Choroid plexus epithelial cell (primary cell): Measurements from ENCODE around the gene TPI1.

Source experiments
- DNase-seq: peaks from one replicate; pipeline ENCODE4 v3.0.0-alpha.2; 2010; ENCODE audit warnings: low read depth
- H3K4me3 ChIP-seq: 2 replicates; pipeline ENCODE4 v1.5.1; 2011; ENCODE audit warnings: low read depth, mild to moderate bottlenecking, control low read depth, low read length, moderate library complexity
- TF ChIP-seq, protein P1 (sequence below): conservative IDR thresholded peaks from 2 replicates; pipeline ENCODE4 v1.5.1; 2011; ENCODE audit warnings: low read depth, mild to moderate bottlenecking, control low read depth, inconsistent platforms, low read length, moderate library complexity

TPI1 gene

DNA sequence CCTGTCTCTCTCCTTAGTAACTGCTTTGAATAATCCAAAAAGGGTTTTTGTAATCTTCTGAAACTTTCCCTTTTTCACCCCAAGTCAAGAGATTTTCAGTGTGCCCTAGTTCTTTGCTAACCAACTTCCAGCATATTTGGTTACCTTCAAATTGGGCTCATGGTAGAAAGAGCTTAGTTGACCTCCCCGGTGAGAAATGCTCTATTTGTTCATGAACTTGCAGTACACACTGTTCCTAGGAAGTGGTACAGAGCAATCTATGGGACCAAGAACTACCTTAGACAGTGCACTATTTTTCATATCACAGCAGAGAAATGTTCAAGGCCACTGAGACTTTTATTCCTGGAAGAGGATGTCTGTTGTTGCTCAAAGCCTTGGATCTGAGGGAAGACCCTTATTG lies 13.7 kb upstream of the TPI1 start:
- no peak for DNase-seq
- H3K4me3 ChIP-seq: no peak overlapping the region
- TF ChIP-seq, protein P1, sequence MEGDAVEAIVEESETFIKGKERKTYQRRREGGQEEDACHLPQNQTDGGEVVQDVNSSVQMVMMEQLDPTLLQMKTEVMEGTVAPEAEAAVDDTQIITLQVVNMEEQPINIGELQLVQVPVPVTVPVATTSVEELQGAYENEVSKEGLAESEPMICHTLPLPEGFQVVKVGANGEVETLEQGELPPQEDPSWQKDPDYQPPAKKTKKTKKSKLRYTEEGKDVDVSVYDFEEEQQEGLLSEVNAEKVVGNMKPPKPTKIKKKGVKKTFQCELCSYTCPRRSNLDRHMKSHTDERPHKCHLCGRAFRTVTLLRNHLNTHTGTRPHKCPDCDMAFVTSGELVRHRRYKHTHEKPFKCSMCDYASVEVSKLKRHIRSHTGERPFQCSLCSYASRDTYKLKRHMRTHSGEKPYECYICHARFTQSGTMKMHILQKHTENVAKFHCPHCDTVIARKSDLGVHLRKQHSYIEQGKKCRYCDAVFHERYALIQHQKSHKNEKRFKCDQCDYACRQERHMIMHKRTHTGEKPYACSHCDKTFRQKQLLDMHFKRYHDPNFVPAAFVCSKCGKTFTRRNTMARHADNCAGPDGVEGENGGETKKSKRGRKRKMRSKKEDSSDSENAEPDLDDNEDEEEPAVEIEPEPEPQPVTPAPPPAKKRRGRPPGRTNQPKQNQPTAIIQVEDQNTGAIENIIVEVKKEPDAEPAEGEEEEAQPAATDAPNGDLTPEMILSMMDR: no peak

DNA sequence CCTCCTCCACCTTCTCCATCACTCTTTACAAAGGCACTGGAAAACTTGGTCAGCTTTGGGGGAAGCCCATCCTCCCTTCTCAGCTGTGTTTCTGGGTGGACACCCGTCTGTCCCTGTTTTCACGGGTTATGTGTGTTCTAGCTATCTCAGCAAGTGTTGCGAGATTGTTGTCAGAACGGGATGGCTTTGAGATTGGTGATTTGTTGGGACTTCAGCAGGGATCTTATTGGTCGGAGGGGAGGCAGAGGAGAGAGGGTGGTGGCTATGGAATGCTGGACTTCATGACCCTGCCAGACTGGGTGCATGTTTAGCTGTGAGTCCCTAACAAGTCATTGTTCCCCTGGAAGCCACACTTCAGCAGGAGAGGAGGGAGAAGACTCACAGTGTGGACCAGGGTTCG lies 13.3 kb upstream of the TPI1 start:
- H3K4me3 ChIP-seq: no peak overlapping the region
- TF ChIP-seq, protein P1: no peak
- DNase-seq: peak; percentile 12

- no peak for DNase-seq
- H3K4me3 ChIP-seq: no peak overlapping the region
- TF ChIP-seq, protein P1: no peak
These were observed 12.0 kb upstream of the TPI1 start for GRCh38 chr12:6855322-6855721.

DNA sequence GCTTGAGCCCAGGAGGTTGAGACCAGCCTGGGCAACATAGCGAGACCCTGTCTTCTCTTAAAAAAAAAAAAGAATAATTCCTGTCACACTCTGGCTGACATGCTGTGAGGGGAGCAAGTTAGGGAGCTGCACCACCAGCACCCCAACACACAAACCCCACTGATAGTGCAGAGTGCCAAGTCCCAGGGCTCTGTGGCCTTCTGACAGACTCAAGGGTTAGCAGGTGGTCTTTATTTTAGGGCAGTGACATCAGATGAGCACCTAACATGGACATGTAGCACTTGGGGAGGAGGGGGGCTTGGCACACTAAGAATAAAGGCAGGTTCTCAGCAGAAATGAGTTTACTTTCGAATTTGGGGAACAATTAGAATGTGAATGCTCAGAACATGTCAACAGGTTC lies 8.5 kb upstream of the TPI1 start:
- TF ChIP-seq, protein P1: no peak
- H3K4me3 ChIP-seq: no peak overlapping the region
- no peak for DNase-seq

DNA sequence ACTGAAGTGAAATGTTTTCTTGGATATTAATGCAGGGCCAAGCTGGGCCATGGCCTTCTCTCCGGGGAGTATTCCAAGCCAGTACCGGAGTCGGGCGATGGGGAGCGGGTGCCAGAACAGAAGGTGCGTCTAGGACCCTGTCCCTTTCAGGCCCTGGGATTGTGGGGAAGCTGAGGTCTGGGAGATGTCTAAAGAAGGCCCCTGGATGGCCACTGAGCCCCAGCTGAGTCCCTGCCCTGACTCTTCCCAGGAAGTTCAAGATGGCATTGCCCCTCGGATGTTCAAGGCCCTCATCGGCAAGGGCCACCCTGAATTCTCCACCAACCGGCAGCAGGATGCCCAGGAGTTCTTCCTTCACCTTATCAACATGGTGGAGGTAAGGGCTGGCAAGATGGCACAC lies 7.2 kb upstream of the TPI1 start:
- H3K4me3 ChIP-seq: no peak overlapping the region
- no peak for DNase-seq
- TF ChIP-seq, protein P1: no peak

DNA sequence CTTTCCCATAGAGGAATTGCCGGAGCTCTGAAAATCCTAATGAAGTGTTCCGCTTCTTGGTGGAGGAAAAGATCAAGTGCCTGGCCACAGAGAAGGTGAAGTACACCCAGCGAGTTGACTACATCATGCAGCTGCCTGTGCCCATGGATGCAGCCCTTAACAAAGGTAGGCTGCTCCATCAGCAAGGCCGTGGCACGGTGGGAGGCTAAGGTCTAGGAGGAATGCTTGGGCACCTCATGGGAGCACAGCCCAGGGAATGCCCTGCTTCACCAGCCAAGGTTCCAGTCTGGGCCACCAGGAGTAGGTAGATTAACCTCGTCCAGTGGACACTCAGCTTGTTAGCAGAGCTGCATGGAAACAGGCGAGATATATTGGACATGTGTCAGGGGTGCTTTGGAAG lies 6.4 kb upstream of the TPI1 start:
- H3K4me3 ChIP-seq: no peak overlapping the region
- no peak for DNase-seq
- TF ChIP-seq, protein P1: no peak

- no peak overlapping the region for H3K4me3 ChIP-seq
- TF ChIP-seq, protein P1: no peak
- DNase-seq: no peak
These were observed 5.9 kb upstream of the TPI1 start for GRCh38 chr12:6861391-6861790.
